Astrocyte (in vitro differentiated cells and primary cell): Measurements from ENCODE around the gene ZNF692. TPM values are rescaled to one million over a fixed set of nuclear protein-coding genes. Genes with fewer than 3 reads are reported as not detected.
"Not testable (repeated sequence)": the region's sequence is repeated elsewhere in the genome, so short reads cannot be mapped to it uniquely, and the experiment has no call there.

ENCODE experiments used
- DNase-seq: peaks from one replicate; pipeline ENCODE4 v3.0.0-alpha.2; 2010; ENCODE audit warnings: low read depth
- FAIRE-seq: peaks from 2 replicates; lab custom pipeline; 2011; peaks lifted over from hg19 to GRCh38; lab: Jason Lieb, UNC
- H2AFZ ChIP-seq: 2 replicates; pipeline ENCODE4 v1.6.0; 2012; ENCODE audit warnings: low read depth, low read length, inconsistent platforms
- H3K27ac ChIP-seq: 2 replicates; pipeline ENCODE4 v1.5.1; 2011; ENCODE audit warnings: low read depth, low read length, inconsistent platforms
- H3K27me3 ChIP-seq: 2 replicates; pipeline ENCODE4 v1.6.0; 2011; ENCODE audit warnings: low read length, inconsistent platforms; ENCODE audit not compliant: insufficient read depth
- H3K36me3 ChIP-seq: 2 replicates; pipeline ENCODE4 v1.5.1; 2011; ENCODE audit warnings: low read length, inconsistent platforms; ENCODE audit not compliant: insufficient read depth
- H3K4me1 ChIP-seq: 2 replicates; pipeline ENCODE4 v1.5.1; 2011; ENCODE audit warnings: low read length, inconsistent platforms; ENCODE audit not compliant: insufficient read depth
- H3K4me2 ChIP-seq: 2 replicates; pipeline ENCODE4 v1.6.0; 2012; ENCODE audit warnings: low read length, inconsistent platforms
- H3K4me3 ChIP-seq: 2 replicates; pipeline ENCODE4 v1.5.1; 2011; ENCODE audit warnings: low read depth, mild to moderate bottlenecking, low read length, inconsistent platforms; ENCODE audit not compliant: insufficient read depth
- H3K79me2 ChIP-seq: 2 replicates; pipeline ENCODE4 v1.6.0; 2012; ENCODE audit warnings: mild to moderate bottlenecking, low read length, inconsistent platforms; ENCODE audit not compliant: insufficient read depth
- H3K9ac ChIP-seq: 2 replicates; pipeline ENCODE4 v1.6.0; 2012; ENCODE audit warnings: mild to moderate bottlenecking, low read length, inconsistent platforms
- H3K9me3 ChIP-seq: 2 replicates; pipeline ENCODE4 v1.5.1; 2012; ENCODE audit warnings: low read depth, mild to moderate bottlenecking, low read length, inconsistent platforms; ENCODE audit not compliant: insufficient read depth
- H4K20me1 ChIP-seq: 2 replicates; pipeline ENCODE4 v1.6.0; 2012; ENCODE audit warnings: low read length, inconsistent platforms; ENCODE audit not compliant: insufficient read depth
- H3K27ac Mint-ChIP-seq: one replicate; pipeline ENCODE4 v1.8.0; 2021; ENCODE audit warnings: mild to moderate bottlenecking, mixed read lengths; ENCODE audit not compliant: unreplicated experiment
- H3K27me3 Mint-ChIP-seq: one replicate; pipeline ENCODE4 v1.8.0; 2021; ENCODE audit warnings: low read depth, mixed read lengths; ENCODE audit not compliant: unreplicated experiment
- H3K36me3 Mint-ChIP-seq: one replicate; pipeline ENCODE4 v1.8.0; 2021; ENCODE audit warnings: low read depth, mixed read lengths; ENCODE audit not compliant: unreplicated experiment
- H3K4me1 Mint-ChIP-seq: one replicate; pipeline ENCODE4 v1.8.0; 2021; ENCODE audit warnings: low read depth, mixed read lengths; ENCODE audit not compliant: unreplicated experiment
- H3K4me3 Mint-ChIP-seq: one replicate; pipeline ENCODE4 v1.8.0; 2021; ENCODE audit warnings: mild to moderate bottlenecking, moderate library complexity, mixed read lengths; ENCODE audit not compliant: unreplicated experiment
- H3K9me3 Mint-ChIP-seq: one replicate; pipeline ENCODE4 v1.8.0; 2021; ENCODE audit warnings: mild to moderate bottlenecking, mixed read lengths; ENCODE audit not compliant: unreplicated experiment
- CTCF ChIP-seq: IDR thresholded peaks from 2 replicates; pipeline ENCODE4 v1.5.1; 2011; ENCODE audit warnings: low read depth, mild to moderate bottlenecking, inconsistent platforms, low read length, moderate library complexity; ENCODE audit not compliant: insufficient read depth
- EZH2 ChIP-seq: IDR thresholded peaks from 2 replicates; pipeline ENCODE4 v1.6.1; 2012; ENCODE audit warnings: mild to moderate bottlenecking, low read length, inconsistent platforms; ENCODE audit not compliant: insufficient read depth
- total RNA-seq: library from RNA; stranded (reverse); gene quantifications from 2 replicates; pipeline ENCODE4 v1.2.1, GENCODE V29; 2021

The ZNF692 gene
- total RNA-seq, 1 donor from 2014 or later = 41.4 TPM

GRCh38 chr1:248886237-248886895 lies 27.5 kb upstream of the ZNF692 start:
- H3K4me3 Mint-ChIP-seq = no peak overlapping the region
- Histone ChIP-seq H3K9ac (no peak overlapping the region), H3K27me3 (no peaks in the 10 kb centered on the region), H3K4me2 (no peak overlapping the region), H3K9me3 (no peaks in the 10 kb centered on the region), H3K36me3 (no peaks in the 10 kb centered on the region), H3K79me2 (no peaks in the 10 kb centered on the region), H3K27ac (no peak overlapping the region), H3K4me1 (no peaks in the 10 kb centered on the region), H2AFZ (no peak overlapping the region), H3K4me3 (no peak overlapping the region), H4K20me1 (no peaks in the 10 kb centered on the region)
- no peaks in the 10 kb centered on the region for H3K4me1 Mint-ChIP-seq
- DNase-seq (peak; percentile 60), FAIRE-seq (no peak)
- no peaks in the 10 kb centered on the region for H3K36me3 Mint-ChIP-seq
- no peak overlapping the region for H3K27ac Mint-ChIP-seq
- TF ChIP-seq CTCF (no peak), EZH2 (no peak)
- H3K27me3 Mint-ChIP-seq = no peaks in the 10 kb centered on the region
- H3K9me3 Mint-ChIP-seq = no peaks in the 10 kb centered on the region

- no peak for FAIRE-seq
- H3K4me3 Mint-ChIP-seq = no peak overlapping the region
- no peaks in the 10 kb centered on the region for H3K79me2 ChIP-seq
- no peaks in the 10 kb centered on the region for H3K9me3 Mint-ChIP-seq
- no peak overlapping the region for H3K27ac Mint-ChIP-seq
- TF ChIP-seq CTCF = no peak
- H3K4me2 ChIP-seq = no peak overlapping the region
- no peaks in the 10 kb centered on the region for H3K27me3 Mint-ChIP-seq
- H3K9me3 ChIP-seq = no peaks in the 10 kb centered on the region
- DNase-seq = no peak
- H2AFZ ChIP-seq = no peak overlapping the region
- H3K36me3 ChIP-seq = no peaks in the 10 kb centered on the region
- no peaks in the 10 kb centered on the region for H4K20me1 ChIP-seq
- no peaks in the 10 kb centered on the region for H3K4me1 Mint-ChIP-seq
- H3K36me3 Mint-ChIP-seq = no peaks in the 10 kb centered on the region
- no peak overlapping the region for H3K9ac ChIP-seq
- no peaks in the 10 kb centered on the region for H3K27me3 ChIP-seq
- H3K4me3 ChIP-seq = no peak overlapping the region
- H3K4me1 ChIP-seq = no peaks in the 10 kb centered on the region
- no peak overlapping the region for H3K27ac ChIP-seq
These were observed 26.8 kb upstream of the ZNF692 start for GRCh38 chr1:248885646-248886045.

GRCh38 chr1:248884632-248885295 lies 25.9 kb upstream of the ZNF692 start:
- H4K20me1 ChIP-seq = no peaks in the 10 kb centered on the region
- Mint-ChIP-seq H3K27me3 (no peaks in the 10 kb centered on the region), H3K4me3 (no peak overlapping the region), H3K4me1 (no peaks in the 10 kb centered on the region), H3K9me3 (no peaks in the 10 kb centered on the region), H3K27ac (no peak overlapping the region), H3K36me3 (no peaks in the 10 kb centered on the region)
- no peak overlapping the region for H3K4me2 ChIP-seq
- no peak overlapping the region for H3K27ac ChIP-seq
- TF ChIP-seq CTCF = no peak
- no peaks in the 10 kb centered on the region for H3K36me3 ChIP-seq
- H3K27me3 ChIP-seq = no peaks in the 10 kb centered on the region
- H3K9me3 ChIP-seq = no peaks in the 10 kb centered on the region
- H2AFZ ChIP-seq = no peak overlapping the region
- no peaks in the 10 kb centered on the region for H3K79me2 ChIP-seq
- DNase-seq (peak; percentile 73), FAIRE-seq (no peak)
- no peaks in the 10 kb centered on the region for H3K4me1 ChIP-seq
- no peak overlapping the region for H3K4me3 ChIP-seq
- H3K9ac ChIP-seq = no peak overlapping the region

- not testable (repeated sequence) for H3K9me3 Mint-ChIP-seq, H3K79me2 ChIP-seq, H3K4me3 ChIP-seq, FAIRE-seq, H3K4me1 Mint-ChIP-seq, H3K36me3 ChIP-seq, H4K20me1 ChIP-seq, DNase-seq, H3K4me2 ChIP-seq, H3K27ac Mint-ChIP-seq, H3K9ac ChIP-seq, H3K4me1 ChIP-seq, H3K4me3 Mint-ChIP-seq, H3K27me3 ChIP-seq, H3K27ac ChIP-seq, H3K36me3 Mint-ChIP-seq, H2AFZ ChIP-seq, H3K9me3 ChIP-seq, H3K27me3 Mint-ChIP-seq
These were observed 23.5 kb upstream of the ZNF692 start for GRCh38 chr1:248882427-248882826.
